HL-60/S4 (cell line): ENCODE measurements around the gene MGAT5.

ENCODE experiments used
- in situ Hi-C: fragments of 300-500 bp; cut with MboI; formaldehyde crosslinking; loops from 2 replicates; pipeline ENCODE4 v1.14.3; 2022; ENCODE audit warnings: low sequenced_read_pairs

Gene MGAT5

DNA sequence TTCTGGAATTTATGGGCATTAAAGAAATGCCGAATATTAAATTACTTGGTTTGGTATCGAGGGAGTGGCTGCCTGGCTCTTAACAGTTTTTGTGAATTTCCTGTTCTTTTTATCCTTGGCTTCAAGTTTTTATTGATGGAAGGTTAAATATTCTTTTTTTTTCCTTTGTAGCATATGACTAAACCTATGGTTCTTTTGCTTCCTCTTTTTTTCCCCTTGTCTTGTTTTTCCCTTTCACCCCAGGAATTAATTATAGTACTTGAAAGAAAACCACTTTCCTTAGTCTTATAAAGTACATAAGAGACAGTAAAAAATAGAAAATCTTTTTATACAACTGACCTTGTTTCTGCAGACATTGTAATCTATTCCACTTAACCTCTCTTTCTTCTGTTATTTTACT lies 42.4 kb downstream of the MGAT5 start:
- in situ Hi-C loops = no loop called here

DNA sequence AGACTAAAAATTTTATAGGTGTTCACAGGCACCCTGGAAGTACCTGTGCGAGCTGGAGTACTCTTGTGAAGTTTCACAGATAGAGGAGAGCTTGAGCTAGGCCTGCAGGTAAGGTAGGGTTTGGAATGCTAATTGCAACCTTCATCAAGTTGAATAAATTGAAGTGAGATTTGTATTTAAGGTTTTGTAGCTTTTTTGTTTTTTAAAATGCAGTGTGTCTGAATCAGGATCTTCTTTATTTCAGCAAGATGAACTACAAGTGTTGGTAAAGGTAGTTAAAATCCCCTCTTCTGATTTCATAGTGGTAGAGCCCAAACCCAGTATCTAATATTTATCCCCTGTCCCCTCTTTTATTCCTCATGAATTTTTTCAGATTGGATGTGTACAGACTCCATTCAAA lies 45.5 kb downstream of the MGAT5 start:
- in situ Hi-C loops = no loop called here

DNA sequence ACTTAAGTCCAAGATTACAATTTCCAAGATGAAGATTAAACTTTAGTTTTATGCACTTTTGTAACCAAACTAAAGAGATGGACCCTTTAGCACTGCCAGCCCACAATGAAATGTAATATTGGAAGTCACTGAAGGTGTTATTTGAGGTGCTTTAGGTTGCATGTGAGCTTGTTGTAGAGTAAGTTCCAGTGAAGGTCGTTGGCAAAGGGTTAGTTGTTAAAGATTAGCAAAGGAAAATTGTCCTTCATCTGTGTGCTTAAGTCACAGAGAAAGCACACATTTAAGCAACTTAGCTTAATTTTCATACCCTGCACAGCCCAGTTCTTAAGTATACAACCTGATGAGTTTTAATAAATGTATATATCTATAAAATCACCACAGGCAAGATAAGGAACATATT lies 46.7 kb downstream of the MGAT5 start:
- in situ Hi-C loops = no loop called here

DNA sequence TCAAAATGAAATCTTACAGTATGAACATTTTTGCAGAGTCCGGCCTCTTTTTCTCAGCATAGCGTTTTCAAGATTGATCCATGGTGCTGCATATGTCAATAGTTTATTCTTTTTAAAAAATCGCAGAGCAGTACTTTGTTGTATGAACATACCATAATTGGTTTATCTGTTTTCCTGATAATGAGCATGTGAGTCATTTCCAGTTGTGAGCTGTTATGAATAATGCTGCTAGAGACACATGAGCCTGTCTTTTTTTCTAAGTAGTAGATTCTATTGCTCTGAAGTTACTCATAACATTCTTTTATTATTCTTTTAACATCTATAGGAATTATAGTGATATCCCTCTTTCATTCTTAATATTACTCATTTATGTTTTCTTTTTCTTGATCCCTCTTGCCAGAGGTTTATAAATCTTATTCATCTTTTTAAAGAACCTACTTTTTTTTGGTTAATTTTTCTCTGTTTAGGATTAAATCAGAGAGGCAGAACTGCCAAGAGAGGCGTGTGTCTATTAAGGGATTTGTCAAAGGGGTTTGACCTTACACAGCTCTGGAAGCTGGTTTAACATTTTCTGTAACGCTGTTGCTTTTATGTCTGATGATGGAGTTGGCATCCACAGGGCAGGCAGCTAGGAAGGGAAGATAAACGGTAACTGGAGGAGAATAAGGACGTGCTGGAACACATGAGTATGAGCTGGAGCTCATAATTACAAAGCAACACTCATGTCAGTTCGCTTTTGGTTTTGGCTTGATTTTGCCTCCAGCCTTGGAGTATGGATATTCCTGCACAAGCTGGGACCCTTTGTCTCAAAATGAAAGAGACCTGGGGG lies 47.4 kb downstream of the MGAT5 start:
- in situ Hi-C loops = no loop called here

DNA sequence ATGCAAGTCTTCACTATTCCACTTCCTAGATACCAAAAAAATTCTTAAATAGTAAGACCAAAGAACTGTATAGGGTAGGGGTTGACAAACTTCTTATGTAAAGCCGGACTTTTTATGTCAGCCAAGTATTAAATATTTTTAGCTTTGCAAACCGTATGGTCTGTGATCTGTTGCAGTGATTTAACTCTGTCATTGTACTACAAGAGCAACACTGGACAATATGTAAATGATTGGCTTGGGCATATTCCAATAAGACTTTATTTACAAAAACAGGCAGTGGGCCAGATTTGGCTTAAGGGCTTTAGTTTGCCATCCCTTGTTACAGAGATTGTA lies 48.0 kb downstream of the MGAT5 start:
- in situ Hi-C loops = no loop called here

DNA sequence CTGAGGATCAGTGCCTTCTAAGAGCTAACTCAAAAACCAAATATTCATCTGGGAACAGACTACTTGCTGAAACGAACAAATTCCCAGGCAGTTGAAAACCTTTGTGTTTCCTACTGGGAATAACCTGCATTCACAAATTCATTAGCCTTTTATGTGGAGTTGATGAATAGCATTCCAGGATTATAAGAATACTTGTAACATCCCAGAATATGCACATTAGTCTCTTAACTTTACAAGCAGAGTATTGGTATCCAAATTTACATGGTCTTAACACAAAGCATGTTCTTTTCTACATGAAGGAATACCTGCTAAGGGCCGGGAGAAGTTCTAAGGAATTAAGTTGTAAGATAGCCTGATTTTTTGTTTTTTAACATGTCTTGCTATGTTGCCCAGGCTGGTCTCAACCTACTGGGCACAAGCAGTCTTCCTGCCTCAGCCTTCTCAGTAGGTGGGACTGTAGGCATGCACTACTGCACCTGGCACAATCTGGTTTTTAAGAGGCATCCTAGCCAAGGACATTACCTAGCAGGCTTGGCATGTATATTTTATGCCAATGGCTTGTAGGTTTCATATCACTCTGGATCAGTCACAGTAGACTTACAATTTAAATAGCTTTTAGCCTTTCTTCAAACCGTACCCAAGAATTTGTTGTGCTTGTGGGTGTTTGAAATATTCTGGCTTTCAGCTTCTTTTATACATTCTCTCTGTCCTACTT lies 50.7 kb downstream of the MGAT5 start:
- in situ Hi-C loops = no loop called here

DNA sequence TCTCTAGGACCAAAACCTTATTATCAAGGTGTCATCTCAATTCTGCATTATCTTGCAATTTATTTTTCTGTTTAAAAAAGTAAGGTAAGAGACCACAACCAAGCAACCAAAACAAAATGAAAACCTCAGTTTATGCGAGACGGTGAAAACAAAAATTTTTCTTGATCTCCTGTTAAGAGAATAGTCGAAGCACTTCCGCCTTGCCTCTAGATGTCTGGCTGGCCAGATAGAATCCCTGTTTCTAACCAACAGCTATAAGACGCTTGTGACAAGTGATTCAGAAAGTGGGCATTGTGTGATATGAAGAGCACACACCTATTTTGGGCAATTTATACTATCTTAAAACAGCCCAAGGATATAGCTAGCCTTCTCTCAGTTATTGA lies 51.2 kb downstream of the MGAT5 start:
- in situ Hi-C loops = no loop called here

DNA sequence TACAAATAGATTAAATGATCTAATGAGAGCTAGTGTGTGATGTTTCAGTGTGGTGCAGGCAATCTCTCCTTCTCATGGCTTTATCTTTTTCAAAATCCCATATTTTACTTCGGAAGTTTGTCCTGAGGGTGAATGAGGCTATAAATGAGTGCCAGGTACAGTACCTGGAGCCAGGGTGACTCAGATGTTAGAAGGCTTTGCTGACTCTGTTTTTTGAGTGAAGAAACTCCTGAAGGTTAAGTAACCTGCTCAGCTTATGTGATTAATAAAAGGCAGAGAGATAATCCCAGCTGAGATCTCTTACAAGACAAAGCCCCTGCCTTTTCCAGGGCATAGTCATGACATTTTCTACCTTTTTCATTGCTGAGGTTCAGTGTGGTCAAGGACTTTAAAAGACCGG lies 52.6 kb downstream of the MGAT5 start:
- in situ Hi-C loops = no loop called here

DNA sequence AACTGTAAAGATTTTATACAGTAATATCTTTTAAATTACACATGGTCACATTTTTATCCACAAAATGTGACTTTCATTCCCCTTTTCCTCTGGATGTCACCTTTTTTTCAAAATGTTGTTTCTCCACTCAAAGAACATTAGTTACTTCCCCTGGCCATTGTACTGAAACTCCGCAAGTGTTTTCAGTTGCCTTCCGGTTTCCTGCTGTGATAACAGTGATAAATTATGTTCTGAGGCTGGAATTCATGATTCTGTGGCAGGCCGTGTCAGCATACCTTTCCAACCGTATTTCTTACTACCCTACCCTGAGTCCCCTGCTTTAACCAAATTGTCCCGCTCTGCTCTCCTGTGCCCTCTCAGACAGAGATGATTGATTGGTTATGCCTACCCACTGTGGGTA lies 53.5 kb downstream of the MGAT5 start:
- in situ Hi-C loops = no loop called here

DNA sequence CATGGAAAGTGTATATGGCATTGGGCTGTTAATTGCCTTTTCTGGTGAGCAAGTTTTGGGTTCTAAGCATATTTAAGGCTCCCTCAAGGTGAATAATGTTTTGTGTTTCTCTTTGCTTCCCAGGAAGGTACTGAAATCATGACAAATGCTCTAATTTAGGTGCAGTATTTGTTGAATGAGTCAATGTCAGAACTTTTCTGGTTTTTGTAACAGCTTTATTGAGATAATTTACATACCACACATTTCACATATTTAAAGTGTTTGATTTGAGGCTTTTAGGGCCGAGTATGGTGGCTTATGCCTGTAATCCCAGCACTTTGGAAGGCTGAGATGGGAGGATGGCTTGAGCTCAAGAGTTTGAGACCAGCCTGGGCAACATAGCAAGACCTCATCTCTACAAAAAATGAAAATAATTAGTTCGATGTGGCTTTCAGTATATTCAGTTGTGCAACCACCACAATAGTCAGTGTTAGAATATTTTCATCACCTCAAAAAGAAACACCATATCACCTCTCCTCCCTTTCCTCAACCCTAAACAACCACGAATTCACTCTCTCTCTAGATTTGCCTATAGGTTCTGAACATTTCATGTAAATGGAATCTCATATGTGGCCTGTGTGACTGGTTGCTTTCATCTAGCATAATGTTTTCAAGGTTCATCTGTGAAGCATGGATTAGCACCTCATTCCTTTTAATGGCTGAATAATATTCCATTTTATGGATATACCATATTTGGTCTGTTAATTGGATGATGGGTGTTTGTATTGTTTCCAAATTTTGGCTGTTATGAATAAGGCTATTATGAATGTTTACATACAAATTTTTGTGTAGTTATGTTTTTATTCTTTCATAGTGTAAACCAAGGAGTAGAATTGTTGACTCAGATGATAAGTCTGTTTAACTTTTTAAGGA lies 54.9 kb downstream of the MGAT5 start:
- in situ Hi-C loops = no loop called here

DNA sequence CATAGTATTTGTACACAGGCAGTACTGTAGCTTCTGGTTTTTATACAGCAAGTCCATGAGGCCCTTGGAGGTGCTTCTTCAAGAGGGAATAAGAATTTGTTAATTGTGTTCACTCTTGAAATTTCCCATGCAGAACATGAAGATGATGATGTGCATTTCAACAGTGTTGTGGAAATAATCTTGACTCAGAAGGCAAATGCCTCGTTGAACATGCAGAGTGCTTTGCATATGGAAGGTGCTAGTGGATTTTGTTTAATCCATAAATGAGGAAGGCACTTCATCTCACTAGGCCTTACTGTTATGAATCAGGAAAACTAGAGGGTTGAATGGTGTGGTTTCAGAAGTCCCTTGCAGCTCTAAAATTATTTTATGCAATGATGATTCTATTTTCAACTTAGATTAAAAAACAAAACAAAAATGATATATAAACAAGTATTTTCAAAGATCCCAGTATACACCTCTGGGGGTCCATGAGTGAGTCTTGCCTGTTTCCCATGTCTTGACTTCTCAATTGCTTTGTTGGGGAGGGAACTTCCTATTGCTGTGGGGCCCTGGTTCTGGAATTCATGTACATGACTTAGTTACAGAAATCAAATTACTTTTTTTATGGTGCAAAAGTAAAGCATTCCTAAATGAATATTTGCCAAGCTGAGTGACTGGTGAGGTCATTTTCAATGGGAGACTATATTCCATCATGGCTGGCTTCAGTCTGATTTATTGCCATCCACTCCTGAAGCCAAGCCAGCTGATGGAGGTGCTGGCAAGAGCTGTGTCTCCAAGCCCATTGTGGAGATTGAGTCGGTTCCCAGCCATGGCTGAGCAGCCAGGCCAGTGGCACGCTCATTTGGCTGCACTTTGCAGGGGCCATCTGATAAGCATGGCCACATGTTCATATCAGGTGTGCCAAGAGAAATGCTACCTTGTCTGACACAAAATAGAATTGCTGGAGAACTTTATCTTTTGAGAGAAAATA lies 56.5 kb downstream of the MGAT5 start:
- in situ Hi-C loops = no loop called here

DNA sequence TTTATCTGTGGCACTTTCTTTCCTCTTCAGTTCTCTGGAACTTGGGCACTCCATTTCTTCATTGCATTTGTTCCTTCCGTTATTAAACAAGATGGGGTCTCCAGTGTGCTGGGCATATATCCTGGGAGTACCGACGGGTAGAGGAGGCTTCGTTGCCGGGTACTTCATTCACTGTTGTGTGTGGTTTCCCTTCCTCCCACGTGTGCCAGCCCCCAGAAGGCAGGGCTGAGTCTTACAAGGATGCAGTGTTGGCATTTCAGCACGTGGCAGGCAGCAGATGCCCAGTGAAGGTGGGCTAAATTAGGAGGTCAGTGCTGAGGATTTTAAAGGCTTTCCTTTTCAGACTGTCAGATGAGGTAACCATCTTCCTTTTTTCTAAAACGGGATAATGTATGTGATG lies 58.6 kb downstream of the MGAT5 start:
- in situ Hi-C loops = no loop called here

DNA sequence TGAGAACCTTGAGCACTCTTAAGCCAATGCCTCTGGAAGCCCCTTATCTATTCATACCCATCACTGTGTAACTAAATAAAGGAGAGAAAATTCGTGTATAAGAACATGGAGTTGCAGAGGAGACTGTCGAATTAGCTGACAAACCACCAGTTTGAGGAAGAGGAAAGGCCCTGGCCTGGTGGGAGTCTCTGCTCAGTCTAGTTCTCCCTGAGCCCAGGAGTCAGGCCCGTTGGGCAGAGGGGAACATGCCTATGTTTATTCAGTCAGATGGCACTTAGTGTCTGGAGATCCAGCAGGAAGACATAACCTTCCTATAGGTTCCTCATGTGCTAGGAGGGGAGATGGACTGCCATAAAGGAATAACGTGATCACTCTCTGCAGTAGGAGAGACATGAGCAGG lies 60.3 kb downstream of the MGAT5 start:
- in situ Hi-C loops = no loop called here

DNA sequence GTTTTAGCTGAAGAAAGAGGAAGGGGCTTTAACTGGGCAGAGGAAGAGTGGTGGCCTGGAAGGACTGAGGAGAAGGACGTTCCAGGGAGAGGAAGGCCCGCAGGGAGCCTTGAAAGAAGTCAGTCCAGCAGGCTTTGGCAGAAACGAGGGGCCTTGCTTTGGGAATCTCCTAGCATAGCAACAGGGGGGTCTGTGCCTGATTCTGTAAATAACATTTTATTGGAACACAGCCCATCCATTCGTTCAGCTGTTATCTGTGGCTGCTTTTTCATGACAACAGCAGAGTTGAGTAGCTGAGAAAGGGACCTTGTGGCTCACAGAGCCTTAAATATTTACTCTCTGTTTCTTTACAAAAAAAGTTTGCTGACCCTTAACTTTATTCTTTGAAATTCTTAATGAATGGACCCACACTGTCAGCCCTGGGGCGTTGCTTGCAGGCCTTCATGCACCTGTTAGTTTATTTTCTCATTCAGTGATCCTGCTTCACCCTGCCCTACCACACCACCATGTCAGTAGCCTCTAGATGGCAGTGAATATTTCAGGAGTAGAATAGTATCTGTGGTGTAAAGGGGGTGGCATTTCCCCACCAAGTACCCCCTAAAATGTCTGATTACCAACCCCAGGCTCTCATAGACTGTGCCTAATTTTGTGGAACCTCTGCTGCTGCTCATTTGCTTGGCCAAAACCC lies 61.0 kb downstream of the MGAT5 start:
- in situ Hi-C loops = no loop called here

DNA sequence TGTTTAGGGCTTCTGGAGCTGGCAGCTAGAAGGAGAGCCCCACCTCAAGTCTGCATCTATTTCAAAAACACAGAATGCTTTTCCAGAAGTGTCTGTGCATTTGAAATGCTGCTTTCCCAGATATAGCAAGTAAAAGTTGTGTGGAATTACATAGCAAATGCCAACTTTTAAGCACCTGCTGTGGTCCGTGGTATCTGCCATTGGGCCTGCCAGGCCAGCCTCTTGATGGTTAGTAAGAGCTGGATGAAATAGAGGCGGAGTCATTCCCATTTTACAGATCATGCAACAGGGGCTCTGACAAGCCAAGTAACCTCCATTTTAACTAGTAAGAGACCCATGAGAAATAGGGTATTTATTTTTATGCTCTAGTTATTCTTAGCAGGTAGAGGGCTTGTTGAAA lies 61.6 kb downstream of the MGAT5 start:
- in situ Hi-C loops = no loop called here

DNA sequence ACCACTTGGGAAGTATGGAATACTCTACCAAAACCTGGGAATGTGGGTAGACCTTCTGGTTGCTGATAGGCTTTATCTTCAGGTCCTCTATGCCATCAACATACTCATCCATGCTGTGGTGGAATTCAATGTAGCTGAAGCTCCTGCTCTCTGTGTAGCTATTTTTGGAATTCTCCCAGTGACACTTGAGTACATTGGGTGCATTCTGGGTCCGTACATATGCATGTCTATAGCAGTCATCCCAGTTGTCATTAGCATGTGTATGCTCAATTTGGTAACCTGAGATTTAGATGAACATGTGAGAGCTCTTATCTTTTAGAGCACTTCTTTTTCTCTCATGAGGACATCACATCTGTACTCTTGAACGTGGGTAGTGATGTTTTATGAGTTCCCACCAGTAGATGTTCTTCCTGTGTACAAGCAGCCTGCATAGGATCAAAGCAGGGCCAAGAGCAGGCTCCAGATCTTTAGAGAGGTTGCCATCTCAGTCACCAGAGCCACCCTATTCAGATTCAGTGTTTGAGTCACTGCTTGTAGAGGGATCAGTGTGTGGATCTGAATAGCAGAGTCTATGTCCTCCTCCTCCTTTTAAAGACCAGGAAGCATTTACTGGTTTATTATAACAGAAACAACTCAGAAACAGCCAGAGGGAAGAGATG lies 65.9 kb downstream of the MGAT5 start:
- in situ Hi-C loops = no loop called here

DNA sequence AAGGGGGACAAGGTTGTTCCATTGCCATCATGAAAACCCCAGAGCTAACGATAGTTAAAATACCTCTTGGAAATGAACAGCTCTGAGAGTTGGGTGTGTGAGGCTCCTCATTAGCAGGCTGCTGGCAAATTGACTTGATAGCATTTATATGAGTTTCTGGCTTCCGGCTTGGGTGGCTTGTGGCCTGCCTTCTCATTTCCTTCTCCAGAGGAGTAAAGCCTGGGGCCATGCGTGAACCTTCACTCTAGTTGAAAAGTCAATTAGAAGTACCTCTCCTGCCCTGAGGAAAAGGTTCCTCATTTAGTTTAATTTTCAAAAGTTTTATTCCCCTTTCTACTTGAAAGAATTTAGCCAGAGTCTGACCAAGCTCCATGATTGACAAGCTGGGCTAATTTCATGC lies 67.1 kb downstream of the MGAT5 start:
- in situ Hi-C loops = no loop called here

DNA sequence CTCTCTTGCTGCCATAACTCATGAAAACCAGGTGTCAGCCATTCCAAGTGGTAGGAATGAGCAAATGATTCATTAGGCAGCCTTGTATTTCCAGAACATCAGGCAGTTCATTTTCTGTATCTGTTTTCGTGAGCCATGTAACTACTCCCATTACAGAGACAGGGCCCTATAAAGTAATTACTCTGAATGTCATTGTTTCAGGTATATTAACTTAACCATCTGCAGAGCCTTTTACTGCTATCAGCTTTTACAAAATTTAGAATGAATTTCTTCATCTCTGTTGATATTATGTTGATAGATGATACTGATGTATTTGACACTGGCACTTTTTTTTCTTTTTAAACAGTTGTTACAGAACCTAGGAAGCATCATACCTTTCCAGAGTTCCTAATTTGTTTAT lies 69.9 kb downstream of the MGAT5 start:
- in situ Hi-C loops = no loop called here

DNA sequence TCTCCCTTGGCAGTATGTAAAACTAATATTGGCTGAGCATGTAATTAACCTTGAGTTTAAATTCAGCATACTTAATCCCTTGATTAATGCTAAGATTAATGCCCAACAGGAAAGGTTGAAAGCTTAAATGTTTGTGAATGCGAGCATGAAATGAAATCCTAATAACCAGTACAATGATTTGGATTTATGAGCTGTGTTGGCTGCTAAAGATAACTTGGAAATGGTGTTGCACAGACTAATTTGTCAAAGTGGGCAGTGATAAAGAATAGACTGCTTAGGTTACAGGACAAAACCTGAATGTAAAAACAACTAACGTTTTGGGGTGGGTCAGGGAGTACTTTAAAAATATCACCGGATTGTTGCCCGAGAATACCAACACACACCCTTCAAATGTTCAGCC lies 70.6 kb downstream of the MGAT5 start:
- in situ Hi-C loops = no loop called here
